Neural crest cell (in vitro differentiated cells): ENCODE measurements around the gene PPP1R9B. TPM values are rescaled to one million over a fixed set of nuclear protein-coding genes. Genes with fewer than 3 reads are reported as not detected.
A peak's percentile ranks its signal among the peaks of the same experiment; 100 is the strongest.

Experiments used
- DNase-seq: peaks from one replicate; pipeline ENCODE4 v3.0.0; 2021; ENCODE audit warnings: low read depth, mixed read lengths, low spot score
- H3K27ac Mint-ChIP-seq: one replicate; pipeline ENCODE4 v1.8.0; 2021; ENCODE audit warnings: mild to moderate bottlenecking, mixed read lengths; ENCODE audit not compliant: unreplicated experiment
- H3K27me3 Mint-ChIP-seq: 2 replicates; pipeline ENCODE4 v1.8.0; 2021; ENCODE audit warnings: low read depth, mild to moderate bottlenecking, mixed read lengths
- H3K36me3 Mint-ChIP-seq: 2 replicates; pipeline ENCODE4 v1.8.0; 2021; ENCODE audit warnings: low read depth, mild to moderate bottlenecking, mixed read lengths
- H3K4me1 Mint-ChIP-seq: 2 replicates; pipeline ENCODE4 v1.8.0; 2021; ENCODE audit warnings: mixed read lengths
- H3K4me3 Mint-ChIP-seq: one replicate; pipeline ENCODE4 v1.8.0; 2021; ENCODE audit warnings: mild to moderate bottlenecking, mixed read lengths
- H3K9me3 Mint-ChIP-seq: 2 replicates; pipeline ENCODE4 v1.8.0; 2021; ENCODE audit warnings: mixed read lengths
- CTCF ChIP-seq: fragments of 200-600 bp; sonication (generic); conservative IDR thresholded peaks from 2 replicates; pipeline ENCODE4 v1.5.0; 2021; ENCODE audit warnings: antibody characterized with exemption, mild to moderate bottlenecking
- long read RNA-seq: library from polyadenylated mRNA; unstranded; transcript quantifications from one replicate; pipeline ENCODE4 v2.0.0, GENCODE V29; 2020
- total RNA-seq: library from RNA; stranded (reverse); gene quantifications from 2 replicates; pipeline ENCODE4 v1.2.1, GENCODE V29; 2021

The PPP1R9B gene
- total RNA-seq, result 67.1 and 68.8 TPM in 2 replicates
- long read RNA-seq, result 0 reads

GRCh38 chr17:50150354-50151040 is at the start of gene PPP1R9B:
TSS of gene PPP1R9B (minus strand) at chr17:50150677. CDS start at chr17:50150513, 164 bp downstream.
- H3K4me3 Mint-ChIP-seq, result peak within 1 kb of the TSS; percentile 97
- no peak for DNase-seq

GRCh38 chr17:50199803-50200456 is 49.5 kb upstream of the PPP1R9B start:
- H3K27me3 Mint-ChIP-seq, result peaks cover 60% of the 10 kb centered on the region
- peaks cover 25% of the 10 kb centered on the region for H3K4me1 Mint-ChIP-seq
- DNase-seq, result peak; percentile 42
- H3K36me3 Mint-ChIP-seq, result no peaks in the 10 kb centered on the region
- H3K4me3 Mint-ChIP-seq, result peak overlapping the region; percentile 86
- TF ChIP-seq CTCF, result no peak
- H3K9me3 Mint-ChIP-seq, result no peaks in the 10 kb centered on the region
- H3K27ac Mint-ChIP-seq, result no peak overlapping the region

More at GRCh38 chr17:50150354-50151040, at the start of gene PPP1R9B:
- H3K4me1 Mint-ChIP-seq, result peaks cover 50% of the 10 kb centered on the region
- no peak for TF ChIP-seq CTCF
- no peaks in the 10 kb centered on the region for H3K27me3 Mint-ChIP-seq
- H3K36me3 Mint-ChIP-seq, result no peaks in the 10 kb centered on the region
- no peaks in the 10 kb centered on the region for H3K9me3 Mint-ChIP-seq
- H3K27ac Mint-ChIP-seq, result peak within 1 kb of the TSS; percentile 96

DNA sequence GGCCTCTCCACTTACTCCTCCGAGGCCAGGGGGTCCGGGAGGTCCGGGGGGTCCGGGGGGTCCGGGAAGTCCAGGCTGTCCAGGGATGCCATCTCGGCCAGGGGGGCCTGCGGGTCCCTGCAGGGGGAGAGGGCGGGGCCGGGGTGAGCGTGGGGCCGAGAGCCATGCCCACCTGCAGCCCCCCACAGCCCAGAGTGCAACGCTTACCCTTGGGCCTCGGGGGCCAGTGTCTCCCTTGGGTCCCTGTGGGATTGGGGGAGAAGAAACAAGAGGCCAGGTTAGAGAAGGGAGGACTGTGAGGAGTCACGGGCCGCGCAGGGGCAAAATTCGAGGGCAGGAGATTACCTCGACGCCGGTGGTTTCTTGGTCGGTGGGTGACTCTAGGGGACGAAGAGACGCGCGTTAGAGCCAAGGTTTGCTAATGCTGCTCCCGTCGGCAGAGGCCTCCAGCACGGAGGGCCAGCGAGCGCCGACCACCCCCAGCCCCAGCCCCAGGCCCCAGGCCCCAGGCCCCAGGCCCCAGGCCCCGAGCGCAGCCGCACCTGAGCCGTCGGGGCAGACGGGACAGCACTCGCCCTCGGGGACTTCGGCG is 48.8 kb upstream of the PPP1R9B start:
- Mint-ChIP-seq H3K27ac (no peak overlapping the region), H3K36me3 (no peaks in the 10 kb centered on the region), H3K9me3 (no peaks in the 10 kb centered on the region), H3K27me3 (peaks cover 57% of the 10 kb centered on the region), H3K4me3 (no peak overlapping the region), H3K4me1 (peaks cover 23% of the 10 kb centered on the region)
- DNase-seq, result no peak
- TF ChIP-seq CTCF, result no peak

- Mint-ChIP-seq H3K4me1 (peaks cover 23% of the 10 kb centered on the region), H3K4me3 (peak overlapping the region; percentile 25)
- peak; percentile 56 for DNase-seq
Observed at GRCh38 chr17:50198026-50198669, 47.7 kb upstream of the PPP1R9B start.

More at GRCh38 chr17:50198026-50198669, 47.7 kb upstream of the PPP1R9B start:
- Mint-ChIP-seq H3K27me3 (peaks cover 48% of the 10 kb centered on the region), H3K9me3 (no peaks in the 10 kb centered on the region), H3K36me3 (no peaks in the 10 kb centered on the region), H3K27ac (no peak overlapping the region)
- TF ChIP-seq CTCF, result peak; percentile 66
